ENCODE data around the gene STK39. TPM values are rescaled to one million over a fixed set of nuclear protein-coding genes. Genes with fewer than 3 reads are reported as not detected.

STK39 gene
- polyA plus RNA-seq, 1 donor from 2014 or later = 9.5 TPM

DNA sequence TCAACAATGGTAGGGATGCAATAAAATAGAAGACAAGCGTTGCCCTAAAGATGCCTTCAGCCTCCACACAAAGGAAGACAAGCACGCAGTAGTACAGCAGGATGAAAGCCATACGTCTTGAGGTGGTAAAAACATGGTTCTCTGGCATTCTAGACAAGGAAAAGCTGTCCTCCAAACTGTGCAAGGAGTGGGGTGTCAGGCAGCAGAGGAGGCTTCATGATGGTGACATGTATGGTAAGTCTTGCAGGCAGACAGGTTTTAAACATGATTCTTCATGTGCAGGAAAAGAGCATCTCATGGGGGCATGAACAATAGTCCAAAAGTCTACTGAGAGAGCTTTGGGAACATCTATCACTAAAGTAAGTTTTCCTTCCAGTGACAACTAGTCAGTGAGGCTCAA lies 241.8 kb downstream of the STK39 start:
- Histone ChIP-seq H2AFZ (ENCODE audit: low read depth, low read length) (no peak overlapping the region), H3K9me3 (ENCODE audit: low read length) (no peaks in the 10 kb centered on the region), H3K9ac (ENCODE audit: low read length) (no peak overlapping the region), H3F3A (ENCODE audit: insufficient read depth, low read length, poor library complexity, severe bottlenecking) (no peaks in the 10 kb centered on the region), H3K79me2 (replicated peaks; ENCODE audit: insufficient read depth, low read length) (no peaks in the 10 kb centered on the region), H3K9me2 (ENCODE audit: insufficient read depth, low read length) (no peaks in the 10 kb centered on the region), H3K4me2 (ENCODE audit: low read length) (no peak overlapping the region), H3K27me3 (ENCODE audit: insufficient read depth, low read depth, low read length) (no peaks in the 10 kb centered on the region), H3K27ac (ENCODE audit: low read length) (no peak overlapping the region), H3K4me3 (ENCODE audit: low read length) (no peak overlapping the region), H4K20me1 (ENCODE audit: insufficient read depth) (no peaks in the 10 kb centered on the region), H3K36me3 (ENCODE audit: insufficient read depth, low read length) (no peaks in the 10 kb centered on the region)
- no peak for TF ChIP-seq RAD21 (conservative IDR thresholded peaks at IDR 0.05)
- no peak for TF ChIP-seq TAF1 (IDR thresholded peaks at IDR 0.05; ENCODE audit: low read depth)
- TF ChIP-seq POLR2AphosphoS5 (IDR thresholded peaks at IDR 0.05) = no peak
- no peak for TF ChIP-seq SMC3 (conservative IDR thresholded peaks at IDR 0.05; ENCODE audit: poor library complexity)

DNA sequence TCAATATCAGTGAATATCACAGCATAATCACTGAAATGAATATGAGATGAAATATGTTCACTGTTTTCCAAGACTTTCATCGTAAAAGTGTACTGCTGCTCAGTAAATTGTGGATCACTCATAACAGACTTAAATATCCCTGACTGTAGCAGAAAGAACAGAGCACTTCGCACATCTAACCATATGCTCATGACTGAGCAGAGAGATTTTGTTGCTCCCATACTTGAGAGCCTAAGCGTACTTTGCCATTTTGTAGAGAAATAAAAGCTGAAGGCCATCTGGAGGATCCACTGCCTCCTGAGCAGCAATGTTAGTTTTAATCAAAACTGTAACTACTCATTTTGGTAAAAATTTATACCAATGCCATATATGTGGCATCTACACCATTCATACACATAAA lies 243.5 kb downstream of the STK39 start:
- Histone ChIP-seq H3K9ac (ENCODE audit: low read length) (no peak overlapping the region), H3K79me2 (replicated peaks; ENCODE audit: insufficient read depth, low read length) (no peaks in the 10 kb centered on the region), H3K9me2 (ENCODE audit: insufficient read depth, low read length) (no peaks in the 10 kb centered on the region), H3K4me2 (ENCODE audit: low read length) (no peak overlapping the region), H3K9me3 (ENCODE audit: low read length) (no peaks in the 10 kb centered on the region), H3F3A (ENCODE audit: insufficient read depth, low read length, poor library complexity, severe bottlenecking) (no peaks in the 10 kb centered on the region), H3K27me3 (ENCODE audit: insufficient read depth, low read depth, low read length) (no peaks in the 10 kb centered on the region), H3K4me3 (ENCODE audit: low read length) (no peak overlapping the region), H3K36me3 (ENCODE audit: insufficient read depth, low read length) (no peaks in the 10 kb centered on the region), H2AFZ (ENCODE audit: low read depth, low read length) (no peak overlapping the region), H4K20me1 (ENCODE audit: insufficient read depth) (no peaks in the 10 kb centered on the region), H3K27ac (ENCODE audit: low read length) (no peak overlapping the region)
- TF ChIP-seq MXI1 (conservative IDR thresholded peaks at IDR 0.05; ENCODE audit: poor library complexity, severe bottlenecking) (no peak), POLR2AphosphoS5 (IDR thresholded peaks at IDR 0.05) (no peak), EP300 (conservative IDR thresholded peaks at IDR 0.05; ENCODE audit: poor library complexity, severe bottlenecking) (no peak), TAF1 (IDR thresholded peaks at IDR 0.05; ENCODE audit: low read depth) (no peak), SMC3 (conservative IDR thresholded peaks at IDR 0.05; ENCODE audit: poor library complexity) (no peak), EZH2 (IDR thresholded peaks at IDR 0.05; ENCODE audit: borderline replicate concordance, insufficient read depth, low read length, poor library complexity, severe bottlenecking) (no peak), RAD21 (conservative IDR thresholded peaks at IDR 0.05) (no peak)
- TF ChIP-seq, protein P1, sequence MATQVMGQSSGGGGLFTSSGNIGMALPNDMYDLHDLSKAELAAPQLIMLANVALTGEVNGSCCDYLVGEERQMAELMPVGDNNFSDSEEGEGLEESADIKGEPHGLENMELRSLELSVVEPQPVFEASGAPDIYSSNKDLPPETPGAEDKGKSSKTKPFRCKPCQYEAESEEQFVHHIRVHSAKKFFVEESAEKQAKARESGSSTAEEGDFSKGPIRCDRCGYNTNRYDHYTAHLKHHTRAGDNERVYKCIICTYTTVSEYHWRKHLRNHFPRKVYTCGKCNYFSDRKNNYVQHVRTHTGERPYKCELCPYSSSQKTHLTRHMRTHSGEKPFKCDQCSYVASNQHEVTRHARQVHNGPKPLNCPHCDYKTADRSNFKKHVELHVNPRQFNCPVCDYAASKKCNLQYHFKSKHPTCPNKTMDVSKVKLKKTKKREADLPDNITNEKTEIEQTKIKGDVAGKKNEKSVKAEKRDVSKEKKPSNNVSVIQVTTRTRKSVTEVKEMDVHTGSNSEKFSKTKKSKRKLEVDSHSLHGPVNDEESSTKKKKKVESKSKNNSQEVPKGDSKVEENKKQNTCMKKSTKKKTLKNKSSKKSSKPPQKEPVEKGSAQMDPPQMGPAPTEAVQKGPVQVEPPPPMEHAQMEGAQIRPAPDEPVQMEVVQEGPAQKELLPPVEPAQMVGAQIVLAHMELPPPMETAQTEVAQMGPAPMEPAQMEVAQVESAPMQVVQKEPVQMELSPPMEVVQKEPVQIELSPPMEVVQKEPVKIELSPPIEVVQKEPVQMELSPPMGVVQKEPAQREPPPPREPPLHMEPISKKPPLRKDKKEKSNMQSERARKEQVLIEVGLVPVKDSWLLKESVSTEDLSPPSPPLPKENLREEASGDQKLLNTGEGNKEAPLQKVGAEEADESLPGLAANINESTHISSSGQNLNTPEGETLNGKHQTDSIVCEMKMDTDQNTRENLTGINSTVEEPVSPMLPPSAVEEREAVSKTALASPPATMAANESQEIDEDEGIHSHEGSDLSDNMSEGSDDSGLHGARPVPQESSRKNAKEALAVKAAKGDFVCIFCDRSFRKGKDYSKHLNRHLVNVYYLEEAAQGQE (IDR thresholded peaks at IDR 0.05; ENCODE audit: borderline replicate concordance) = no peak
- TF ChIP-seq, protein P2, sequence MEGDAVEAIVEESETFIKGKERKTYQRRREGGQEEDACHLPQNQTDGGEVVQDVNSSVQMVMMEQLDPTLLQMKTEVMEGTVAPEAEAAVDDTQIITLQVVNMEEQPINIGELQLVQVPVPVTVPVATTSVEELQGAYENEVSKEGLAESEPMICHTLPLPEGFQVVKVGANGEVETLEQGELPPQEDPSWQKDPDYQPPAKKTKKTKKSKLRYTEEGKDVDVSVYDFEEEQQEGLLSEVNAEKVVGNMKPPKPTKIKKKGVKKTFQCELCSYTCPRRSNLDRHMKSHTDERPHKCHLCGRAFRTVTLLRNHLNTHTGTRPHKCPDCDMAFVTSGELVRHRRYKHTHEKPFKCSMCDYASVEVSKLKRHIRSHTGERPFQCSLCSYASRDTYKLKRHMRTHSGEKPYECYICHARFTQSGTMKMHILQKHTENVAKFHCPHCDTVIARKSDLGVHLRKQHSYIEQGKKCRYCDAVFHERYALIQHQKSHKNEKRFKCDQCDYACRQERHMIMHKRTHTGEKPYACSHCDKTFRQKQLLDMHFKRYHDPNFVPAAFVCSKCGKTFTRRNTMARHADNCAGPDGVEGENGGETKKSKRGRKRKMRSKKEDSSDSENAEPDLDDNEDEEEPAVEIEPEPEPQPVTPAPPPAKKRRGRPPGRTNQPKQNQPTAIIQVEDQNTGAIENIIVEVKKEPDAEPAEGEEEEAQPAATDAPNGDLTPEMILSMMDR (IDR thresholded peaks at IDR 0.05; ENCODE audit: poor library complexity, severe bottlenecking) = no peak
